Measurements from ENCODE around the gene LRP5.
"Not testable (repeated sequence)": the region's sequence is repeated elsewhere in the genome, so short reads cannot be mapped to it uniquely, and the experiment has no call there.

Gene LRP5

DNA sequence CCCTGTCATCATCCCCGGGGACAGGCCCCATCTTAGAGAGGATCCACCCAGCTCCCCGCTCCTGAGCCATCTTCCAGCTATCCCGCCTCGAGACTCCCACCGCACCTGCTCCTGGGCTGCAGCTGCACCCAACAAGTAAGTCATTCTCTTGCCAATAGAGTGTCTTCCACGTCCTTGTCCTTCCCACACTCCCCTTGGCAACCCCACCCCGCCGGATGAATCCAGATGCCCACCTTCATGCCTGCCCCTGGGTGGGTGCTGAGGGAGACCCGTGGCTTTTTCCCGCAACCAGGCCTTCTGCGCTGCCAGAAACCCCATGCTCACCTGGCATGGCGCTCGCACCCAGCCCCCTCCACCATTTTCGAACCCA is 29.5 kb upstream of the LRP5 start:
- no peak overlapping the region for H3K4me3 ChIP-seq (ENCODE audit: low read length)
- no peak for DNase-seq (ENCODE audit: low read depth)
- TF ChIP-seq, protein P1, sequence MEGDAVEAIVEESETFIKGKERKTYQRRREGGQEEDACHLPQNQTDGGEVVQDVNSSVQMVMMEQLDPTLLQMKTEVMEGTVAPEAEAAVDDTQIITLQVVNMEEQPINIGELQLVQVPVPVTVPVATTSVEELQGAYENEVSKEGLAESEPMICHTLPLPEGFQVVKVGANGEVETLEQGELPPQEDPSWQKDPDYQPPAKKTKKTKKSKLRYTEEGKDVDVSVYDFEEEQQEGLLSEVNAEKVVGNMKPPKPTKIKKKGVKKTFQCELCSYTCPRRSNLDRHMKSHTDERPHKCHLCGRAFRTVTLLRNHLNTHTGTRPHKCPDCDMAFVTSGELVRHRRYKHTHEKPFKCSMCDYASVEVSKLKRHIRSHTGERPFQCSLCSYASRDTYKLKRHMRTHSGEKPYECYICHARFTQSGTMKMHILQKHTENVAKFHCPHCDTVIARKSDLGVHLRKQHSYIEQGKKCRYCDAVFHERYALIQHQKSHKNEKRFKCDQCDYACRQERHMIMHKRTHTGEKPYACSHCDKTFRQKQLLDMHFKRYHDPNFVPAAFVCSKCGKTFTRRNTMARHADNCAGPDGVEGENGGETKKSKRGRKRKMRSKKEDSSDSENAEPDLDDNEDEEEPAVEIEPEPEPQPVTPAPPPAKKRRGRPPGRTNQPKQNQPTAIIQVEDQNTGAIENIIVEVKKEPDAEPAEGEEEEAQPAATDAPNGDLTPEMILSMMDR (IDR thresholded peaks at IDR 0.05; ENCODE audit: insufficient read depth, low read depth, low read length, missing control alignments) = no peak

DNA sequence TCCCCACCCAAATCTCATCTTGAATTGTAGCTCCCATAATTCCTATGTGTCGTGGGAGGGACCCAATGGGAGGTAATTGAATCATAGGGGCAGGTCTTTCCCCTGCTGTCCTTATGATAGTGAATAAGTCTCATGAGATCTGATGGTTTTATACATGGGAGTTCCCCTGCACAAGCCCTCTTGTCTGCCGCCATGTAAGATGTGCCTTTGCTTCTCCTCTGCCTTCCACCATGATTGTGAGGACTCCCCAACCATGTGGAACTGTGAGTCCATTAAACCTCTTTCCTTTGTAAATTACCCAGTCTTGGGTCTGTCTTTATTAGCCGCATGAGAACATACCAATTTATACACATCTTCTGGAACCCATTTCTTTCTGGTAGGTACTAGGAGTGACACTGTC is 27.8 kb upstream of the LRP5 start:
- not testable (repeated sequence) for DNase-seq (ENCODE audit: low read depth); H3K4me3 ChIP-seq (ENCODE audit: low read length)

DNA sequence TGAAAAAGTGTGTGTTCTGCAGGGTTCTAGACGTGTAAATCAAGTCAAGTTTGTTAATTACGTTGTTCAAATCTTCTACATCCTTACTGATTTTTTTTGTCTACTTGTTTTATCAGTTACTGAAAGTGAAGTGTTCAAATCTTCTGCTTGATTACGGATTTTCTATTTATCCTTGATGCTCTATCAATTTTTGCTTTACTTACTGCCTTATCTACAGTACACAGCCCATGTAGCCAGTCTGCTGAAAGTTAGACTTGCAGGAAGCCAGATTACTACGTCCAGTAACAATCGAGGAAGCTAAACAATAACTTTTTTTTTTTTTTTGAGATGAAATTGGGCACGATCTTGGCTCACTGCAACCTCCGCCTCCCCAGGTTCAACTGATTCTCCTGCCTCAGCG is 25.0 kb upstream of the LRP5 start:
- H3K4me3 ChIP-seq (ENCODE audit: low read length) = no peak overlapping the region
- DNase-seq (ENCODE audit: low read depth) = no peak
- TF ChIP-seq, protein P1 (IDR thresholded peaks at IDR 0.05; ENCODE audit: insufficient read depth, low read depth, low read length, missing control alignments) = no peak

DNA sequence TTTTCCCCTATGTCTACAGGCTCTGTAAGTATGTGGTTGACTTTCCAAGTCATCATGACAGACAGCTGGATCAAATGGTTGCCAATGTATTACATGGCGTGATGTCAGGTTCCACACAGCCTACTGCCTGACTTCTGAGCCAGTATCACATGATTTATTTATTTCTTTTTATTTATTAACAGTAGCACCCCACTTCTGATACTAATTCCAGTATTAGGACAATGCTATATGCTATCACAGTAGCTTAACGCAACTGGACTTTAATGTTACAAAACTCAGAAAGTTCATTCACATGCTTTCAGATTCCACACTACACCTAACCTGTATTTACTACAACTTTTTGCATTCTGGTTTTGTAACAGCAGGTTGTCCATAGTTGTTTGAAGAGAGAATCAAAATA is 22.9 kb upstream of the LRP5 start:
- TF ChIP-seq, protein P1 (IDR thresholded peaks at IDR 0.05; ENCODE audit: insufficient read depth, low read depth, low read length, missing control alignments) = no peak
- no peak overlapping the region for H3K4me3 ChIP-seq (ENCODE audit: low read length)
- no peak for DNase-seq (ENCODE audit: low read depth)

DNA sequence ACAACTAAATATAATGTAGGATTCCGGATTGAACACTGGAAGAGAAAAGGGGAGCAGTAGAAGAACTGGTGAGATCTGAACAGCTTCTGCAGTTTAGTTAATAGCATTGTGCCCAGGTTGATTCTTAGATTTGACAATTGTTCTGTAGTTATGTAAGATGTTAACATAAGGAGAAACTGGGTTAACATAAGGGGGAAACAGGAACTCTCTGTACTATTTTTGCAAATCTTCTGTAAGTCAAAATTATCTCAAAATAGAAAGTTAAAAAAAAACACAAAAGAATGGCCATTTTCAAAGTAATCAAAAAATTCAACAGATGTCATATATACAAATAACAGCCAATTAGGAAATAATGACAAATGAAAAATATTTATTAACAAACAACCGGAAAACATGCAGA is 18.7 kb upstream of the LRP5 start:
- no peak overlapping the region for H3K4me3 ChIP-seq (ENCODE audit: low read length)
- DNase-seq (ENCODE audit: low read depth) = no peak
- TF ChIP-seq, protein P1 (IDR thresholded peaks at IDR 0.05; ENCODE audit: insufficient read depth, low read depth, low read length, missing control alignments) = no peak

DNA sequence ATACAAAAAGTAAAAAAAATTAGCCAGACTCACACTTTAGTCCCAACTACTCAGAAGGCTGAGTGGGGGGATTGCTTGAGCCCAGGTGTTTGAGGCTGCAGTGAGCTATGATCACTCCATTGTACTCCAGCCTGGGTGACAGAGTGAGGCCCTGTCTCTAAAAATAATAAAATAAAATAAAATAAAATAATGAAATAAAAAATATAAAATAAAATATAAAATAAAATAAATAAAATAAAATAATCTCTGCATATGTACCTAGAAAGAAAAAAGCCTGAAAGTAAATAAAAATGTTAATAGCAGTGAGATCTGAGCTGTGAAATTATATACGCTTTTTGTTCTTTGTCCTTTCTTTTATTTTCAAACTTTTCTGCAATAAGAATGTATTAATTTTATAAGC is 17.1 kb upstream of the LRP5 start:
- no peak for DNase-seq (ENCODE audit: low read depth)
- no peak overlapping the region for H3K4me3 ChIP-seq (ENCODE audit: low read length)
- TF ChIP-seq, protein P1 (IDR thresholded peaks at IDR 0.05; ENCODE audit: insufficient read depth, low read depth, low read length, missing control alignments) = no peak

DNA sequence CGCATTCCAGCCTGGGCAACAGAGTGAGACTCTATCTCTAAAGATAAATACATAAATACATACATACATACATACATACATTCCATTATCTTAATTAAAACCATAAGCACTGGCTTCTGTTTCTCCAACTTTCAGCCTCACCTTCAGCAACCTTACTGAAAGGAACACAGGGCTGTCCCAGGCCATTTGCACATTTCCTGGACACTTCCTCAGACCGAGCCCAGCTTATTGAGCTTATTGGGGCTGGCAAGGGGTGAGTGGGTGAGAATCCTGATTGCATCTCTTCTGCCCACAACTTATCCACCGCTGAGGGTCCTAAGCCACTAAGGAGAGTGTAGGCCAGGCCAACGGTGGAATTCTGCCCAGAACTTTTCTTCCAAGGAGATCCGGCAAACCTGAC is 16.5 kb upstream of the LRP5 start:
- DNase-seq (ENCODE audit: low read depth) = no peak
- H3K4me3 ChIP-seq (ENCODE audit: low read length) = no peak overlapping the region
- TF ChIP-seq, protein P1 (IDR thresholded peaks at IDR 0.05; ENCODE audit: insufficient read depth, low read depth, low read length, missing control alignments) = no peak

Measured in epithelial cell of esophagus (primary cell).